ENCODE data around the gene BHLHE23. TPM values are rescaled to one million over a fixed set of nuclear protein-coding genes. Genes with fewer than 3 reads are reported as not detected.

BHLHE23 gene
- total RNA-seq, 1 donor from 2014 or later = 23.9 TPM

- peaks cover 2% of the 10 kb centered on the region for H3K9me3 Mint-ChIP-seq (ENCODE audit: unreplicated experiment)
- H3K27me3 Mint-ChIP-seq (ENCODE audit: unreplicated experiment) = peaks cover 3% of the 10 kb centered on the region
- TF ChIP-seq, protein P1, sequence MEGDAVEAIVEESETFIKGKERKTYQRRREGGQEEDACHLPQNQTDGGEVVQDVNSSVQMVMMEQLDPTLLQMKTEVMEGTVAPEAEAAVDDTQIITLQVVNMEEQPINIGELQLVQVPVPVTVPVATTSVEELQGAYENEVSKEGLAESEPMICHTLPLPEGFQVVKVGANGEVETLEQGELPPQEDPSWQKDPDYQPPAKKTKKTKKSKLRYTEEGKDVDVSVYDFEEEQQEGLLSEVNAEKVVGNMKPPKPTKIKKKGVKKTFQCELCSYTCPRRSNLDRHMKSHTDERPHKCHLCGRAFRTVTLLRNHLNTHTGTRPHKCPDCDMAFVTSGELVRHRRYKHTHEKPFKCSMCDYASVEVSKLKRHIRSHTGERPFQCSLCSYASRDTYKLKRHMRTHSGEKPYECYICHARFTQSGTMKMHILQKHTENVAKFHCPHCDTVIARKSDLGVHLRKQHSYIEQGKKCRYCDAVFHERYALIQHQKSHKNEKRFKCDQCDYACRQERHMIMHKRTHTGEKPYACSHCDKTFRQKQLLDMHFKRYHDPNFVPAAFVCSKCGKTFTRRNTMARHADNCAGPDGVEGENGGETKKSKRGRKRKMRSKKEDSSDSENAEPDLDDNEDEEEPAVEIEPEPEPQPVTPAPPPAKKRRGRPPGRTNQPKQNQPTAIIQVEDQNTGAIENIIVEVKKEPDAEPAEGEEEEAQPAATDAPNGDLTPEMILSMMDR (IDR thresholded peaks at IDR 0.05; ENCODE audit: partially characterized antibody, unreplicated experiment) = no peak
- no peak overlapping the region for H3K4me3 Mint-ChIP-seq (ENCODE audit: unreplicated experiment)
- H3K4me1 Mint-ChIP-seq (ENCODE audit: low read depth, unreplicated experiment) = no peaks in the 10 kb centered on the region
- DNase-seq = no peak
- H3K36me3 Mint-ChIP-seq (ENCODE audit: unreplicated experiment) = no peaks in the 10 kb centered on the region
- H3K27ac Mint-ChIP-seq (ENCODE audit: unreplicated experiment) = peak overlapping the region; percentile 59
Measured at GRCh38 chr20:62959998-62960436, 46.7 kb downstream of the BHLHE23 start.

GRCh38 chr20:62959101-62959971 lies 47.4 kb downstream of the BHLHE23 start:
- Mint-ChIP-seq H3K4me1 (ENCODE audit: low read depth, unreplicated experiment) (no peaks in the 10 kb centered on the region), H3K9me3 (ENCODE audit: unreplicated experiment) (peaks cover 2% of the 10 kb centered on the region), H3K27me3 (ENCODE audit: unreplicated experiment) (peaks cover 3% of the 10 kb centered on the region), H3K27ac (ENCODE audit: unreplicated experiment) (peak overlapping the region; percentile 59), H3K4me3 (ENCODE audit: unreplicated experiment) (no peak overlapping the region), H3K36me3 (ENCODE audit: unreplicated experiment) (no peaks in the 10 kb centered on the region)
- TF ChIP-seq, protein P1 (IDR thresholded peaks at IDR 0.05; ENCODE audit: partially characterized antibody, unreplicated experiment) = no peak
- no peak for DNase-seq

- Mint-ChIP-seq H3K27me3 (ENCODE audit: unreplicated experiment) (peaks cover 3% of the 10 kb centered on the region), H3K36me3 (ENCODE audit: unreplicated experiment) (no peaks in the 10 kb centered on the region), H3K4me1 (ENCODE audit: low read depth, unreplicated experiment) (peaks cover 1% of the 10 kb centered on the region), H3K9me3 (ENCODE audit: unreplicated experiment) (peaks cover 2% of the 10 kb centered on the region), H3K27ac (ENCODE audit: unreplicated experiment) (no peak overlapping the region), H3K4me3 (ENCODE audit: unreplicated experiment) (no peak overlapping the region)
- DNase-seq = no peak
- TF ChIP-seq, protein P1 (IDR thresholded peaks at IDR 0.05; ENCODE audit: partially characterized antibody, unreplicated experiment) = no peak
Measured at GRCh38 chr20:62958388-62959100, 48.2 kb downstream of the BHLHE23 start.

- Mint-ChIP-seq H3K36me3 (ENCODE audit: unreplicated experiment) (no peaks in the 10 kb centered on the region), H3K4me3 (ENCODE audit: unreplicated experiment) (no peak overlapping the region), H3K27ac (ENCODE audit: unreplicated experiment) (no peak overlapping the region), H3K9me3 (ENCODE audit: unreplicated experiment) (peaks cover 2% of the 10 kb centered on the region), H3K4me1 (ENCODE audit: low read depth, unreplicated experiment) (peaks cover 1% of the 10 kb centered on the region), H3K27me3 (ENCODE audit: unreplicated experiment) (peaks cover 3% of the 10 kb centered on the region)
- no peak for DNase-seq
- TF ChIP-seq, protein P1 (IDR thresholded peaks at IDR 0.05; ENCODE audit: partially characterized antibody, unreplicated experiment) = no peak
Measured at GRCh38 chr20:62957136-62958117, 49.3 kb downstream of the BHLHE23 start.

All from glutamatergic neuron (in vitro differentiated cells).